ENCODE data around the gene ZNF638. TPM values are rescaled to one million over a fixed set of nuclear protein-coding genes. Genes with fewer than 3 reads are reported as not detected.

The ZNF638 gene
- total RNA-seq, 1 experiment from 2014 or later: 101 TPM

- no peaks in the 10 kb centered on the region for H3K27me3 ChIP-seq (ENCODE audit: control insufficient read depth, insufficient read depth, low read length)
- no peak for DNase-seq
- no peak overlapping the region for H3K4me3 ChIP-seq (ENCODE audit: insufficient read depth, low read depth, low read length)
- H3K36me3 ChIP-seq (replicated peaks; ENCODE audit: control insufficient read depth, insufficient read depth, low read length): peaks cover 7% of the 10 kb centered on the region
Measured at GRCh38 chr2:71347517-71347916, 15.9 kb downstream of the ZNF638 start.

GRCh38 chr2:71348302-71348701, 16.7 kb downstream of the ZNF638 start:
- Histone ChIP-seq H3K36me3 (replicated peaks; ENCODE audit: control insufficient read depth, insufficient read depth, low read length) (peaks cover 7% of the 10 kb centered on the region), H3K27me3 (ENCODE audit: control insufficient read depth, insufficient read depth, low read length) (no peaks in the 10 kb centered on the region), H3K4me3 (ENCODE audit: insufficient read depth, low read depth, low read length) (no peak overlapping the region)
- DNase-seq: no peak

GRCh38 chr2:71353248-71353647, 21.7 kb downstream of the ZNF638 start:
- H3K27me3 ChIP-seq (ENCODE audit: control insufficient read depth, insufficient read depth, low read length): no peaks in the 10 kb centered on the region
- no peak for DNase-seq
- peaks cover 12% of the 10 kb centered on the region for H3K36me3 ChIP-seq (replicated peaks; ENCODE audit: control insufficient read depth, insufficient read depth, low read length)
- H3K4me3 ChIP-seq (ENCODE audit: insufficient read depth, low read depth, low read length): no peak overlapping the region

GRCh38 chr2:71358931-71359671, 27.5 kb downstream of the ZNF638 start:
- H3K36me3 ChIP-seq (replicated peaks; ENCODE audit: control insufficient read depth, insufficient read depth, low read length): peaks cover 11% of the 10 kb centered on the region
- no peak for DNase-seq
- no peak overlapping the region for H3K4me3 ChIP-seq (ENCODE audit: insufficient read depth, low read depth, low read length)
- no peaks in the 10 kb centered on the region for H3K27me3 ChIP-seq (ENCODE audit: control insufficient read depth, insufficient read depth, low read length)

GRCh38 chr2:71360434-71360975, 28.9 kb downstream of the ZNF638 start:
- no peak for DNase-seq
- Histone ChIP-seq H3K4me3 (ENCODE audit: insufficient read depth, low read depth, low read length) (no peak overlapping the region), H3K36me3 (replicated peaks; ENCODE audit: control insufficient read depth, insufficient read depth, low read length) (peaks cover 16% of the 10 kb centered on the region), H3K27me3 (ENCODE audit: control insufficient read depth, insufficient read depth, low read length) (no peaks in the 10 kb centered on the region)

GRCh38 chr2:71361631-71362030, 30.0 kb downstream of the ZNF638 start:
- peaks cover 18% of the 10 kb centered on the region for H3K36me3 ChIP-seq (replicated peaks; ENCODE audit: control insufficient read depth, insufficient read depth, low read length)
- no peak for DNase-seq
- no peaks in the 10 kb centered on the region for H3K27me3 ChIP-seq (ENCODE audit: control insufficient read depth, insufficient read depth, low read length)
- no peak overlapping the region for H3K4me3 ChIP-seq (ENCODE audit: insufficient read depth, low read depth, low read length)

- H3K4me3 ChIP-seq (ENCODE audit: insufficient read depth, low read depth, low read length): no peak overlapping the region
- peaks cover 14% of the 10 kb centered on the region for H3K36me3 ChIP-seq (replicated peaks; ENCODE audit: control insufficient read depth, insufficient read depth, low read length)
- no peak for DNase-seq
- no peaks in the 10 kb centered on the region for H3K27me3 ChIP-seq (ENCODE audit: control insufficient read depth, insufficient read depth, low read length)
Measured at GRCh38 chr2:71362447-71362846, 30.9 kb downstream of the ZNF638 start.

GRCh38 chr2:71370015-71370414, 38.4 kb downstream of the ZNF638 start:
- Histone ChIP-seq H3K4me3 (ENCODE audit: insufficient read depth, low read depth, low read length) (no peak overlapping the region), H3K27me3 (ENCODE audit: control insufficient read depth, insufficient read depth, low read length) (no peaks in the 10 kb centered on the region), H3K36me3 (replicated peaks; ENCODE audit: control insufficient read depth, insufficient read depth, low read length) (peaks cover 8% of the 10 kb centered on the region)
- DNase-seq: no peak

- no peak for DNase-seq
Measured at GRCh38 chr2:71372042-71372441, 40.5 kb downstream of the ZNF638 start.

GRCh38 chr2:71379086-71379485, 47.5 kb downstream of the ZNF638 start:
- Histone ChIP-seq H3K27me3 (ENCODE audit: control insufficient read depth, insufficient read depth, low read length) (no peaks in the 10 kb centered on the region), H3K4me3 (ENCODE audit: insufficient read depth, low read depth, low read length) (no peak overlapping the region), H3K36me3 (replicated peaks; ENCODE audit: control insufficient read depth, insufficient read depth, low read length) (peaks cover 10% of the 10 kb centered on the region)
- no peak for DNase-seq

More at GRCh38 chr2:71372042-71372441, 40.5 kb downstream of the ZNF638 start:
- peaks cover 6% of the 10 kb centered on the region for H3K36me3 ChIP-seq (replicated peaks; ENCODE audit: control insufficient read depth, insufficient read depth, low read length)
- H3K4me3 ChIP-seq (ENCODE audit: insufficient read depth, low read depth, low read length): no peak overlapping the region
- no peaks in the 10 kb centered on the region for H3K27me3 ChIP-seq (ENCODE audit: control insufficient read depth, insufficient read depth, low read length)

GRCh38 chr2:71380665-71381064, 49.1 kb downstream of the ZNF638 start:
- H3K4me3 ChIP-seq (ENCODE audit: insufficient read depth, low read depth, low read length): no peak overlapping the region
- peaks cover 9% of the 10 kb centered on the region for H3K36me3 ChIP-seq (replicated peaks; ENCODE audit: control insufficient read depth, insufficient read depth, low read length)
- DNase-seq: no peak
- no peaks in the 10 kb centered on the region for H3K27me3 ChIP-seq (ENCODE audit: control insufficient read depth, insufficient read depth, low read length)

- H3K36me3 ChIP-seq (replicated peaks; ENCODE audit: control insufficient read depth, insufficient read depth, low read length): peaks cover 13% of the 10 kb centered on the region
- no peak for DNase-seq
- H3K4me3 ChIP-seq (ENCODE audit: insufficient read depth, low read depth, low read length): no peak overlapping the region
- H3K27me3 ChIP-seq (ENCODE audit: control insufficient read depth, insufficient read depth, low read length): no peaks in the 10 kb centered on the region
Measured at GRCh38 chr2:71385012-71385411, 53.4 kb downstream of the ZNF638 start.

GRCh38 chr2:71388214-71388613, 56.6 kb downstream of the ZNF638 start:
- DNase-seq: no peak
- Histone ChIP-seq H3K27me3 (ENCODE audit: control insufficient read depth, insufficient read depth, low read length) (no peaks in the 10 kb centered on the region), H3K36me3 (replicated peaks; ENCODE audit: control insufficient read depth, insufficient read depth, low read length) (peaks cover 9% of the 10 kb centered on the region), H3K4me3 (ENCODE audit: insufficient read depth, low read depth, low read length) (no peak overlapping the region)

- Histone ChIP-seq H3K27me3 (ENCODE audit: control insufficient read depth, insufficient read depth, low read length) (no peaks in the 10 kb centered on the region), H3K36me3 (replicated peaks; ENCODE audit: control insufficient read depth, insufficient read depth, low read length) (peaks cover 19% of the 10 kb centered on the region), H3K4me3 (ENCODE audit: insufficient read depth, low read depth, low read length) (no peak overlapping the region)
- no peak for DNase-seq
Measured at GRCh38 chr2:71389384-71390072, 57.9 kb downstream of the ZNF638 start.

- Histone ChIP-seq H3K4me3 (ENCODE audit: insufficient read depth, low read depth, low read length) (no peak overlapping the region), H3K27me3 (ENCODE audit: control insufficient read depth, insufficient read depth, low read length) (no peaks in the 10 kb centered on the region), H3K36me3 (replicated peaks; ENCODE audit: control insufficient read depth, insufficient read depth, low read length) (peaks cover 20% of the 10 kb centered on the region)
- no peak for DNase-seq
Measured at GRCh38 chr2:71393216-71393615, 61.6 kb downstream of the ZNF638 start.
